K562 (cell line): Measurements from ENCODE around the gene CD9. TPM values are rescaled to one million over a fixed set of nuclear protein-coding genes. Genes with fewer than 3 reads are reported as not detected.

ENCODE experiments used
- ATF7 ChIP-seq: fragments of 450-650 bp; IDR thresholded peaks from 2 replicates; pipeline ENCODE4 v1.7.1; 2014; ENCODE audit warnings: mild to moderate bottlenecking, moderate library complexity
- CBX2 ChIP-seq: fragments of 200-600 bp; sonication (generic); IDR thresholded peaks from one replicate; pipeline ENCODE4 v1.6.1; 2012; ENCODE audit warnings: mild to moderate bottlenecking, low read length, inconsistent platforms; ENCODE audit not compliant: insufficient read depth, poor library complexity, severe bottlenecking
- CTBP1 ChIP-seq: fragments of 450-650 bp; IDR thresholded peaks from 2 replicates; pipeline ENCODE4 v1.6.1; 2016; ENCODE audit warnings: borderline replicate concordance
- CTCF ChIP-seq, 3 experiments: IDR thresholded peaks in 2 of 3; conservative IDR thresholded peaks in 1 of 3; 2 replicates each; pipeline ENCODE4 v1.5.1; 2011 to 2012; ENCODE audit warnings: low read length in 3 of 3, mild to moderate bottlenecking in 3 of 3, control low read depth in 2 of 3, improper control_type of control experiment in 1 of 3, inconsistent platforms in 1 of 3, low read depth in 1 of 3, mixed read lengths in 1 of 3, moderate library complexity in 1 of 3; ENCODE audit not compliant: insufficient read depth in 2 of 3
- EWSR1 ChIP-seq: fragments of 450-650 bp; IDR thresholded peaks from 2 replicates; pipeline ENCODE4 v1.6.1; 2018; ENCODE audit warnings: borderline replicate concordance, mild to moderate bottlenecking, low read depth, moderate library complexity; ENCODE audit not compliant: partially characterized antibody
- KLF1 ChIP-seq: fragments of 450-650 bp; IDR thresholded peaks from 2 replicates; pipeline ENCODE4 v1.6.1; 2016; ENCODE audit warnings: missing genetic modification characterization, missing compliant biosample characterization
- NFIC ChIP-seq: fragments of 450-650 bp; IDR thresholded peaks from 2 replicates; pipeline ENCODE4 v1.6.1; 2017; ENCODE audit warnings: mild to moderate bottlenecking, inconsistent platforms
- PRMT5 ChIP-seq: sonication (generic); formaldehyde crosslinking; IDR thresholded peaks from 2 replicates; pipeline ENCODE4 v1.5.0; 2020; ENCODE audit warnings: missing genetic modification reagents
- UBTF ChIP-seq, 2 experiments: IDR thresholded peaks; 2 replicates each; pipeline ENCODE4 v1.6.1; 2012; ENCODE audit warnings: improper control_type of control experiment in 2 of 2, low read depth in 2 of 2, low read length in 2 of 2, borderline replicate concordance in 1 of 2
- ZKSCAN8 ChIP-seq: fragments of 200-800 bp; sonication (Bioruptor generic); IDR thresholded peaks from 2 replicates; pipeline ENCODE4 v1.6.1; 2016; ENCODE audit warnings: missing genetic modification characterization, missing compliant biosample characterization
- ZNF12 ChIP-seq: sonication (generic); formaldehyde crosslinking; IDR thresholded peaks from 2 replicates; pipeline ENCODE4 v1.4.0; 2020; ENCODE audit warnings: mild to moderate bottlenecking, missing genetic modification reagents
- polyA plus RNA-seq, 8 experiments: library from polyadenylated mRNA; depleted of rRNA in 4 of 8; stranded (reverse) in 5 of 8; unstranded in 3 of 8; fragments of >200 nt; fragmentation: Nextera tagmentation in 2 of 8; fragmentation: Illumina TruSeq in 1 of 8; extraction: Ambion mirVana in 2 of 8; extraction: Trizol in 1 of 8; gene quantifications; 2 replicates each; pipeline versions ENCODE4 v1.2.1 to v1.2.3, GENCODE V29; 2011 to 2014; ENCODE audit warnings: inconsistent platforms in 1 of 8, missing spikeins in 1 of 8
- total RNA-seq, 7 experiments: library from RNA; depleted of rRNA in 6 of 7; stranded (reverse); fragments of >200 nt in 6 of 7; fragmentation: Illumina TruSeq in 2 of 7; extraction: Trizol in 2 of 7; gene quantifications; 2 replicates each; pipeline versions ENCODE4 v1.2.1 to v1.2.3, GENCODE V29; 2011 to 2021; ENCODE audit warnings: low replicate concordance in 1 of 7
- TF ChIP-seq, protein P1 (sequence below), 2 experiments: fragments of 450-650 bp; formaldehyde crosslinking in 1 of 2; IDR thresholded peaks; 2 replicates each; pipeline versions ENCODE4 v1.4.0 to v1.6.1; 2014 to 2020; ENCODE audit warnings: mild to moderate bottlenecking in 2 of 2, borderline replicate concordance in 1 of 2, low read depth in 1 of 2

Gene CD9
- total and polyA plus RNA-seq, 9 of the 15 experiments (the other 6 are each of a cell fraction or from before 2014, with no cell fraction given) = 0.43 to 5.6 (median 0.62) TPM

DNA sequence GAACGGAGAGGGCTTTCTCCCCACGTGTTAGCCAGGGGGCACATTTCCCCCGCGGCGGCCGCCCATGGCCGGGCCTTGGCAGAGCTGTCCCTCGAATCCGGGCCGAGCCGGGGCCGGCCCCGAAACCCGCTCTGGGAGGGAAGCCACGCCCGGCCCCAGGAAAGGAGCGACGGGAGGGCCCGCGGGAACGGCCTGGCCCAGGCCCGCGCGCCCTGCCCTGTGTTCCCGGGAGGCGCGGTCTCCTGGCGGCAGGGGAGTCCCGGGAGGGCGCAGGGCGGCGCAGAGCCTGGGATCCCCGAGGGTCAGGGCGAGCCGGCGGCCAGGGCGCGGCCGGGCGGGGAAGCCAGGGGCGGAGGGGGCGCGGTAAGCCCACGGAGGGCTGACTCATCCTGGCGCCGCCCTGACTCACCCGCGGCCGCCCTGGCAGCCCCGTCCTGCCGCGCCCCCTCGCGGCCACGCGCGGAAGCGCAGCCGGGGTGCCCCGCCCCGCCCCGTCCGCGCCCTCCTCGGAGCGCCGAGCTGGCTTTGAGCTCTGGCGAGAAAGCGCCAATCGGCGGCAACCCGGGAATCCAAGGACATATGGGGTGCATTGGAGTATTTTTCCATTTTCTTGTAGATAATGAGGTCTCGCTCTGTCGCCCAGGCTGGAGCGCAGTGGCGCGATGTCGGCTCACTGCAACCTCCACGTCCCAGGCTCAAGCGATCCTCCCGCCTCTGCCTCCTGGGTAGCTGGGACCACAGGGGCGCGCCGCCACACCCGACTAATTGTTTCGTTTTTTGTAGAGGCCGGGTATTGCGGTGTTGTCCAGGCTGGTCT lies 78.4 kb downstream of the CD9 start (continued):
- no peak for TF ChIP-seq UBTF (IDR thresholded peaks at IDR 0.05; ENCODE audit: borderline replicate concordance in 1 of 2, low read depth in 2 of 2, low read length in 2 of 2)
- no peak for TF ChIP-seq PRMT5 (CRISPR knock-in tag)
- peak; percentile 82 for TF ChIP-seq KLF1 (tag)
- TF ChIP-seq CBX2 = no peak
- TF ChIP-seq ZKSCAN8 (CRISPR knock-in tag) = no peak
- peak; percentile 58 to 84 (median 75) for TF ChIP-seq CTCF (IDR thresholded peaks at IDR 0.05 in 2 of 3, conservative IDR thresholded peaks at IDR 0.05 in 1 of 3; ENCODE audit: insufficient read depth in 2 of 3, low read depth in 1 of 3, low read length in 3 of 3)
- peak; percentile 85; the same call in 1 of the 2 replicates for TF ChIP-seq CTBP1
- TF ChIP-seq ATF7 = peak; percentile 59
- no peak for TF ChIP-seq ZNF12 (CRISPR knock-in tag)
- no peak for TF ChIP-seq NFIC
- TF ChIP-seq, protein P1, sequence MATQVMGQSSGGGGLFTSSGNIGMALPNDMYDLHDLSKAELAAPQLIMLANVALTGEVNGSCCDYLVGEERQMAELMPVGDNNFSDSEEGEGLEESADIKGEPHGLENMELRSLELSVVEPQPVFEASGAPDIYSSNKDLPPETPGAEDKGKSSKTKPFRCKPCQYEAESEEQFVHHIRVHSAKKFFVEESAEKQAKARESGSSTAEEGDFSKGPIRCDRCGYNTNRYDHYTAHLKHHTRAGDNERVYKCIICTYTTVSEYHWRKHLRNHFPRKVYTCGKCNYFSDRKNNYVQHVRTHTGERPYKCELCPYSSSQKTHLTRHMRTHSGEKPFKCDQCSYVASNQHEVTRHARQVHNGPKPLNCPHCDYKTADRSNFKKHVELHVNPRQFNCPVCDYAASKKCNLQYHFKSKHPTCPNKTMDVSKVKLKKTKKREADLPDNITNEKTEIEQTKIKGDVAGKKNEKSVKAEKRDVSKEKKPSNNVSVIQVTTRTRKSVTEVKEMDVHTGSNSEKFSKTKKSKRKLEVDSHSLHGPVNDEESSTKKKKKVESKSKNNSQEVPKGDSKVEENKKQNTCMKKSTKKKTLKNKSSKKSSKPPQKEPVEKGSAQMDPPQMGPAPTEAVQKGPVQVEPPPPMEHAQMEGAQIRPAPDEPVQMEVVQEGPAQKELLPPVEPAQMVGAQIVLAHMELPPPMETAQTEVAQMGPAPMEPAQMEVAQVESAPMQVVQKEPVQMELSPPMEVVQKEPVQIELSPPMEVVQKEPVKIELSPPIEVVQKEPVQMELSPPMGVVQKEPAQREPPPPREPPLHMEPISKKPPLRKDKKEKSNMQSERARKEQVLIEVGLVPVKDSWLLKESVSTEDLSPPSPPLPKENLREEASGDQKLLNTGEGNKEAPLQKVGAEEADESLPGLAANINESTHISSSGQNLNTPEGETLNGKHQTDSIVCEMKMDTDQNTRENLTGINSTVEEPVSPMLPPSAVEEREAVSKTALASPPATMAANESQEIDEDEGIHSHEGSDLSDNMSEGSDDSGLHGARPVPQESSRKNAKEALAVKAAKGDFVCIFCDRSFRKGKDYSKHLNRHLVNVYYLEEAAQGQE (IDR thresholded peaks at IDR 0.05; ENCODE audit: borderline replicate concordance) = peak; percentile 84; the same call in 1 of the 2 replicates
- TF ChIP-seq, protein P1 (CRISPR knock-in tag; IDR thresholded peaks at IDR 0.05; ENCODE audit: low read depth) = no peak
- no peak for TF ChIP-seq EWSR1
